ENCODE data around the gene RETREG3.

The RETREG3 gene

GRCh38 chr17:42577532-42578281 is 31.5 kb downstream of the RETREG3 start, which contains the start of gene PSMC3IP:
Gene PSMC3IP (minus strand): TSS chr17:42577729. CDS start chr17:42577686, 43 bp downstream.
- Histone ChIP-seq H3K4me3 (peak within 1 kb of the TSS; percentile 77), H3K27ac (peak within 1 kb of the TSS; percentile 80 to 91)
- DNase-seq (ENCODE audit: low spot score), result peak; percentile 97
- no peak for TF ChIP-seq CTCF (IDR thresholded peaks at IDR 0.05)

GRCh38 chr17:42577140-42577531 is 32.0 kb downstream of the RETREG3 start:
- peak overlapping the region in 1 of 2 donors; percentile 91 for H3K27ac ChIP-seq
- DNase-seq (ENCODE audit: low spot score), result peak; percentile 69
- TF ChIP-seq CTCF (IDR thresholded peaks at IDR 0.05), result no peak
- H3K4me3 ChIP-seq, result peak overlapping the region; percentile 77

GRCh38 chr17:42574463-42574862 is 34.7 kb downstream of the RETREG3 start:
- TF ChIP-seq CTCF (IDR thresholded peaks at IDR 0.05), result no peak
- H3K4me3 ChIP-seq, result no peak overlapping the region
- no peak overlapping the region for H3K27ac ChIP-seq
- no peak for DNase-seq (ENCODE audit: low spot score)

GRCh38 chr17:42573095-42573494 is 36.1 kb downstream of the RETREG3 start:
- H3K4me3 ChIP-seq, result no peak overlapping the region
- no peak for DNase-seq (ENCODE audit: low spot score)
- no peak overlapping the region for H3K27ac ChIP-seq
- no peak for TF ChIP-seq CTCF (IDR thresholded peaks at IDR 0.05)

- DNase-seq (ENCODE audit: low spot score), result no peak
- Histone ChIP-seq H3K27ac (no peak overlapping the region), H3K4me3 (no peak overlapping the region)
- no peak for TF ChIP-seq CTCF (IDR thresholded peaks at IDR 0.05)
Measured at GRCh38 chr17:42571435-42572225, 37.5 kb downstream of the RETREG3 start.

GRCh38 chr17:42568341-42569111 is 40.6 kb downstream of the RETREG3 start:
- Histone ChIP-seq H3K27ac (peak overlapping the region in 1 of 2 donors; percentile 5), H3K4me3 (peak overlapping the region; percentile 87)
- TF ChIP-seq CTCF (IDR thresholded peaks at IDR 0.05), result no peak
- no peak for DNase-seq (ENCODE audit: low spot score)
